Left ventricle myocardium inferior (tissue), 1 donor: ENCODE measurements around the gene BAHCC1. TPM values are rescaled to one million over a fixed set of nuclear protein-coding genes. Genes with fewer than 3 reads are reported as not detected.

Experiments
- DNase-seq: peaks from one replicate; pipeline ENCODE4 v3.0.0-alpha.2; 2020
- H3K27ac ChIP-seq: fragments of 200-600 bp; replicated peaks from 2 replicates; pipeline ENCODE4 v1.8.0; 2021
- H3K27me3 ChIP-seq: fragments of 200-600 bp; 2 replicates; pipeline ENCODE4 v1.8.0; 2021; ENCODE audit warnings: low read depth
- H3K36me3 ChIP-seq: fragments of 200-600 bp; 2 replicates; pipeline ENCODE4 v1.8.0; 2021
- H3K4me1 ChIP-seq: fragments of 200-600 bp; 2 replicates; pipeline ENCODE4 v1.8.0; 2021
- H3K4me3 ChIP-seq: fragments of 200-600 bp; 2 replicates; pipeline ENCODE4 v1.8.0; 2021; ENCODE audit warnings: mild to moderate bottlenecking, moderate library complexity
- H3K9me3 ChIP-seq: fragments of 200-600 bp; replicated peaks from 2 replicates; pipeline ENCODE4 v1.8.0; 2021
- CTCF ChIP-seq: fragments of 200-600 bp; IDR thresholded peaks from 2 replicates; pipeline ENCODE4 v1.8.0; 2021; ENCODE audit warnings: antibody characterized with exemption, mild to moderate bottlenecking, borderline replicate concordance
- intact Hi-C: fragments of 100-400 bp; cut with micrococcal nuclease; formaldehyde crosslinking; loops from one replicate; pipeline ENCODE4 v1.11.0; 2022
- total RNA-seq: library from RNA; stranded (reverse); fragmentation: NEBNext Ultra II Directional; extraction: Animal tissue kit (Norgen Biotek cat#: 25700); gene quantifications from one replicate; pipeline ENCODE4 v1.2.1, GENCODE V29; 2021
- donor health status: DM: no; HTN: yes; CAD: no; lungs with severe emphysema.

The BAHCC1 gene
- total RNA-seq, 1 donor from 2014 or later = 7.3 TPM

DNA sequence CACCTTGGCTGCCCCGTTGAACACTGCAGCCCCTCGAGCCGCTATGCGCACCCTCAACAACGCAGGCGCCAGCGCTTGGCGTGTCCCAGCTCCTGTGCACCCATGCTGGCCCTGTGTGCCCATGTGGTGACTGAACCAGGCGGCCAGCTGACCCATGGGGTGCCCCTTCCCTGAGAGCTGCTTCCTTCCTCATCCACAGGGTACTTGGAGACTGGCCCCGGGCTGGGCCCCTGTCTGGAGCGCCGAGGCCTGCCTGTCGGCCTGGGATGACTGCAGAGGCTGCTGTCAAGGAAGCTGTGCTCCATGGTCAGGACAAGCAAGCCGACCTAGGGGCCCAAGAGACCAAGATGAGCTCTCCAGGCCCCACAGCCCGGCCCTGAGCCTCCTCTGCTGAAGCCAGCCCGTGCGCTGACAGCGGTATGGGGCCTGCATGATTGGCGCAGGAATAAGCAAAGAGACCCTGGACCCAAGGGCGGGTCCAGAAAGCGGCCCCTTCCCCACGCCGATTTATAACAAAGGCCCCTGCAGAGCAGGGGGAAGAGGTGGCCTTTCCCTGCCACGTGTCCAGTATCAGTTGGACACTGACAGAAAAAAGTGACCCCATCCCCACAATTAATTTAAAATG is 21.6 kb upstream of the BAHCC1 start:
- peak overlapping the region; percentile 85 for H3K27ac ChIP-seq
- H3K36me3 ChIP-seq = no peaks in the 10 kb centered on the region
- intact Hi-C loops = no loop called here
- H3K27me3 ChIP-seq = no peaks in the 10 kb centered on the region
- H3K9me3 ChIP-seq = no peaks in the 10 kb centered on the region
- TF ChIP-seq CTCF = no peak
- DNase-seq = no peak
- H3K4me1 ChIP-seq = peaks cover 22% of the 10 kb centered on the region
- H3K4me3 ChIP-seq = no peak overlapping the region

- Histone ChIP-seq H3K27me3 (no peaks in the 10 kb centered on the region), H3K36me3 (no peaks in the 10 kb centered on the region), H3K4me3 (no peak overlapping the region), H3K9me3 (no peaks in the 10 kb centered on the region), H3K4me1 (peaks cover 22% of the 10 kb centered on the region), H3K27ac (no peak overlapping the region)
- intact Hi-C loops = no loop called here
- TF ChIP-seq CTCF = no peak
- no peak for DNase-seq
Measured at GRCh38 chr17:81374890-81375289, 20.4 kb upstream of the BAHCC1 start.

DNA sequence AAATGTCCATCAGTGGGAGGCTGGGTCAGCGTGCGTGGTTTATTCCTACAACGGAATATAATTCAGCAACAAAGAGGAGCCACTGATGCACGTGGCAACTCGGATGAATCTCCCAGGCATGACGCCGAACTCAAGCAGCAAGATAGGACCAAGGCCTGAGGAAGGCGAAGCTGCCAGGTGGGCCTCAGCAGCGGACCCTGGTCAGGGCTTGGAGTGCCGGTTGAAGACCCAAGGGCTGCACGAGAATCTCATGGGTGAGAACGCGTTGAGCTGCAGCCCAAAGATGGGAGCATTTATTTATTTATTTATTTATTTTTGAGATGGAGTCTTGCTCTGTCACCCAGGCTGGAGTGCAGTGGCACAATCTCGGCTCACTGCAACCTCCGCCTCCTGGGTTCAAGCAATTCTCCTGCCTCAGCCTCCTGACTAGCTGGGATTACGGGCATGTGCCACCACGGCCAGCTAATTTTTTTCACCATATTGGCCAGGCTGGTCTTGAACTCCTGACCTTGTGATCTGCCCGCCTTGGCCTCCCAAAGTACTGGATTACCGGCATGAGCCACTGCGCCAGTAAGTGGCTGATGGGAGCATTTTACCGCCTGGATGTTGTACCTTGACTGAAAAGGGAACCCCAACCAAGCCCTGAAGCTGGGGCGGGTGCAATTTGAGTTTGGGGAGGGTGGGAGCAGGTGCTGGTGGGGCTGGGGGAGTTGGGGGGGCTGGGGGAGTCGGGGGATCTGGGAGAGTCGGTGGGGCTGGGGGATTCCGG is 18.1 kb upstream of the BAHCC1 start:
- H3K9me3 ChIP-seq = no peaks in the 10 kb centered on the region
- no peaks in the 10 kb centered on the region for H3K36me3 ChIP-seq
- no peak for DNase-seq
- intact Hi-C loops = no loop called here
- H3K4me1 ChIP-seq = peaks cover 17% of the 10 kb centered on the region
- no peak for TF ChIP-seq CTCF
- no peak overlapping the region for H3K27ac ChIP-seq
- no peaks in the 10 kb centered on the region for H3K27me3 ChIP-seq
- H3K4me3 ChIP-seq = no peak overlapping the region

- H3K9me3 ChIP-seq = no peaks in the 10 kb centered on the region
- intact Hi-C loops = no loop called here
- H3K36me3 ChIP-seq = no peaks in the 10 kb centered on the region
- TF ChIP-seq CTCF = no peak
- no peak overlapping the region for H3K4me3 ChIP-seq
- DNase-seq = no peak
- no peaks in the 10 kb centered on the region for H3K4me1 ChIP-seq
- H3K27me3 ChIP-seq = no peaks in the 10 kb centered on the region
- H3K27ac ChIP-seq = no peak overlapping the region
Measured at GRCh38 chr17:81378941-81379511, 16.2 kb upstream of the BAHCC1 start.

- H3K27me3 ChIP-seq = no peaks in the 10 kb centered on the region
- intact Hi-C loops = no loop called here
- H3K4me3 ChIP-seq = no peak overlapping the region
- DNase-seq = no peak
- H3K9me3 ChIP-seq = no peaks in the 10 kb centered on the region
- no peaks in the 10 kb centered on the region for H3K4me1 ChIP-seq
- no peak for TF ChIP-seq CTCF
- H3K27ac ChIP-seq = no peak overlapping the region
- no peaks in the 10 kb centered on the region for H3K36me3 ChIP-seq
Measured at GRCh38 chr17:81379523-81379942, 15.7 kb upstream of the BAHCC1 start.
